ENCODE results near the gene KCNJ15. TPM values are rescaled to one million over a fixed set of nuclear protein-coding genes. Genes with fewer than 3 reads are reported as not detected.

The KCNJ15 gene
- total RNA-seq, 1 experiment from 2014 or later: not detected

DNA sequence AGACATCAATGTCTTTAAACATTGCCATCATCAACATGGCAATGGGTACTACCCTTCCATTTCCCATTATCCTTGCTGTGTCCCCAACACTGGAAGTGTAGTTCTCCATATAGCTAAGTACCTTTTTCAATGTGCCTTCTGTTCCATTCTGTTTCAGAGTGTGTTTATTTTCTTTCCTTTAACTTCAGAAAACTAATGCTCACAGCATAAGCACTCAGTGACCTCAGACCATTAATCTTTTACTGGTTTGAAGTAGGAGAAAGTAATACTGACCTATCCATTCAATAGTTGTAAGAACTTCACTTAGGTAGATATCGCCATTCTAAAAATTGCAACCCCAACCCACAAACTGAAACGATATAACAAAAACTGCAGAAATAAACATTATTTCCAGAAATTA lies 37.8 kb downstream of the KCNJ15 start:
- no peak for TF ChIP-seq EGR1 (IDR thresholded peaks at IDR 0.05; ENCODE audit: low read depth)
- TF ChIP-seq SRF (IDR thresholded peaks at IDR 0.05; ENCODE audit: low read depth): no peak
- TF ChIP-seq, protein P1, sequence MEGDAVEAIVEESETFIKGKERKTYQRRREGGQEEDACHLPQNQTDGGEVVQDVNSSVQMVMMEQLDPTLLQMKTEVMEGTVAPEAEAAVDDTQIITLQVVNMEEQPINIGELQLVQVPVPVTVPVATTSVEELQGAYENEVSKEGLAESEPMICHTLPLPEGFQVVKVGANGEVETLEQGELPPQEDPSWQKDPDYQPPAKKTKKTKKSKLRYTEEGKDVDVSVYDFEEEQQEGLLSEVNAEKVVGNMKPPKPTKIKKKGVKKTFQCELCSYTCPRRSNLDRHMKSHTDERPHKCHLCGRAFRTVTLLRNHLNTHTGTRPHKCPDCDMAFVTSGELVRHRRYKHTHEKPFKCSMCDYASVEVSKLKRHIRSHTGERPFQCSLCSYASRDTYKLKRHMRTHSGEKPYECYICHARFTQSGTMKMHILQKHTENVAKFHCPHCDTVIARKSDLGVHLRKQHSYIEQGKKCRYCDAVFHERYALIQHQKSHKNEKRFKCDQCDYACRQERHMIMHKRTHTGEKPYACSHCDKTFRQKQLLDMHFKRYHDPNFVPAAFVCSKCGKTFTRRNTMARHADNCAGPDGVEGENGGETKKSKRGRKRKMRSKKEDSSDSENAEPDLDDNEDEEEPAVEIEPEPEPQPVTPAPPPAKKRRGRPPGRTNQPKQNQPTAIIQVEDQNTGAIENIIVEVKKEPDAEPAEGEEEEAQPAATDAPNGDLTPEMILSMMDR (IDR thresholded peaks at IDR 0.05 in 2 of 3, conservative IDR thresholded peaks at IDR 0.05 in 1 of 3; ENCODE audit: borderline replicate concordance in 1 of 3, insufficient read depth in 1 of 3, low read depth in 2 of 3, low read length in 2 of 3): no peak
- TF ChIP-seq SIN3A (IDR thresholded peaks at IDR 0.05; ENCODE audit: low read depth): no peak
- TF ChIP-seq SP1 (IDR thresholded peaks at IDR 0.05; ENCODE audit: low read depth): no peak
- no peak for TF ChIP-seq RAD21 (IDR thresholded peaks at IDR 0.05; ENCODE audit: low read depth)
- TF ChIP-seq ZFX (IDR thresholded peaks at IDR 0.05): no peak
- no peak for TF ChIP-seq MAX (IDR thresholded peaks at IDR 0.05)
- TF ChIP-seq TCF7L2 (IDR thresholded peaks at IDR 0.05; ENCODE audit: borderline replicate concordance, extremely low read depth, insufficient read depth, insufficient read length): no peak
- no peaks in the 10 kb centered on the region for H3K36me3 ChIP-seq (ENCODE audit: control insufficient read depth in 1 of 2, insufficient read depth in 2 of 2, low read length in 2 of 2)
- H3K9me2 ChIP-seq (ENCODE audit: insufficient read depth): no peaks in the 10 kb centered on the region
- H3K27me3 ChIP-seq (ENCODE audit: insufficient read depth, low read length): no peaks in the 10 kb centered on the region
- no peak overlapping the region for H3K27ac ChIP-seq (ENCODE audit: low read depth, low read length)
- ATAC-seq (no peak), DNase-seq (ENCODE audit: low read depth, low spot score) (no peak)
- H3K79me2 ChIP-seq (ENCODE audit: insufficient read depth, low read length): no peaks in the 10 kb centered on the region
- no peak overlapping the region for H3K4me3 ChIP-seq (replicated peaks in 1 of 2; ENCODE audit: low read depth in 1 of 2, low read length in 2 of 2)
- no peaks in the 10 kb centered on the region for H4K20me1 ChIP-seq (ENCODE audit: insufficient read depth)
- H3K9ac ChIP-seq (ENCODE audit: low read length): no peak overlapping the region
- H3K4me2 ChIP-seq (ENCODE audit: low read length): no peak overlapping the region
- CTCF ChIA-PET: interaction anchor here (0.7 kb wide), 1 partner anchor 75 kb away, joined by 4 read pairs; no protein-coding TSS in a partner anchor
- no peak overlapping the region for H2AFZ ChIP-seq (ENCODE audit: low read depth, low read length, poor library complexity, severe bottlenecking)
- no TSS peak for BruUV-seq (replicated peaks)
- RAD21 ChIA-PET (ENCODE audit: low non-redundant PET in 1 of 2, low total read pairs in 2 of 2, uncharacterized antibody in 2 of 2, unreplicated experiment in 2 of 2): no interaction called here
- POLR2A ChIA-PET: no interaction called here
- intact Hi-C loops (cut with micrococcal nuclease): no loop called here
- H3K4me1 ChIP-seq (ENCODE audit: control insufficient read depth in 1 of 2, insufficient read depth in 2 of 2, low read length in 2 of 2): no peaks in the 10 kb centered on the region
- H3K9me3 ChIP-seq (ENCODE audit: control insufficient read depth in 1 of 2, insufficient read depth in 1 of 2, low read depth in 1 of 2, low read length in 2 of 2): no peaks in the 10 kb centered on the region

Measured in HCT116 (cell line).